Measurements from ENCODE around the gene ACKR2. TPM values are rescaled to one million over a fixed set of nuclear protein-coding genes. Genes with fewer than 3 reads are reported as not detected.

ACKR2 gene
- total RNA-seq, 1 experiment from 2014 or later: 0.61 TPM

DNA sequence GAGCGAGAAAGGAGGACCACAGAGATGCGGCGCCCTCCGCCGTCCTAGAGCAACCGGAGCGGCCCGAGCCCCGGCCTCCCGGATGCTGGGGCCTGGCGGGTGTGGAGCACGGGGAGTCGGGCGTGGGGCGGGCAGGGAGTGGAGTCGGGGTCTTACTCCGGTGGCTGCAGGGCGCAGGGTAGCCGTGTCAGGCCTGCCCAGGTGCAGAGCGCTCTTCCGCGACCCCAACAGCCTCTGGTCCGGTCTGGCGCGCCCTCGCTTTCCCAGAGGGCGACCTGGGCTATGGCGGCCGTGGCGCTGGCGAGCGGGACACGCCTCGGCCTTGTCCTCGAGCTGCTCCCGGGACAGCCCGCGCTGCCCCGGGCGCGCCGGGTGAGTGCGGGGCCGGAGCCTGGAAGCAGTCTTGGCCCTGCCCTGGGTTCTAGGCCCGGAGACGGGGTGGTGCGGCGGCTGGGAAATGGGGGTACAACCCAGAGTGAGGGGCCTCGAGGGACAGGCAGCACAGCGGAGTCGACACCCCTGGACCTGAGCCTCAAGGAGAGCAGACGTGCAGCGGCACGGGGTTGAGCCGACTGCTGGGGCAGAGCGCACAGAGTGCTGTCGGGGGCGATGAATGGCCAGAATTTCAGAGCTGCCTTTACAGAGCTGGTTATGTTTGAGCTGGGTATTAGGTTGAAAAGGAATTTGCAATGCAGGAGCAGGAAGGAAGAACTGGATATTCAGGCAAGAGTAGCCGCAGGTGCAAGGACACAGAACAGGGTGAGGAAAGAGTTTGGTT, 97.0 kb downstream of the ACKR2 start, which contains the start of gene ZNF662:
Gene ZNF662 (plus strand): TSS at position 73 of the 778 bp plus-strand sequence. CDS start 1,973 bp downstream, outside the sequence.
- ChIA-PET CTCF (interaction anchor here (0.6 to 0.9 kb wide), 2 partner anchors 56 to 127 kb away, joined by 3 read pairs; no protein-coding TSS in a partner anchor), POLR2A (no interaction called here)
- Mint-ChIP-seq H3K4me1 (ENCODE audit: insufficient read depth, unreplicated experiment) (no peaks in the 10 kb centered on the region), H3K4me3 (ENCODE audit: unreplicated experiment) (no peak within 1 kb of the TSS), H3K27ac (ENCODE audit: low read depth, unreplicated experiment) (no peak within 1 kb of the TSS), H3K27me3 (ENCODE audit: insufficient read depth, unreplicated experiment) (peaks cover 36% of the 10 kb centered on the region), H3K9me3 (ENCODE audit: unreplicated experiment) (peaks cover under 1% of the 10 kb centered on the region), H3K36me3 (ENCODE audit: insufficient read depth, unreplicated experiment) (no peaks in the 10 kb centered on the region)
- BruUV-seq (replicated peaks): no TSS peak
- intact Hi-C loops (cut with micrococcal nuclease): no loop called here
- TF ChIP-seq CTCF (IDR thresholded peaks at IDR 0.05; ENCODE audit: unreplicated experiment): no peak
- DNase-seq (ENCODE audit: unreplicated experiment): no peak

- DNase-seq (ENCODE audit: unreplicated experiment): no peak
- Mint-ChIP-seq H3K4me3 (ENCODE audit: unreplicated experiment) (no peak overlapping the region), H3K9me3 (ENCODE audit: unreplicated experiment) (peaks cover 6% of the 10 kb centered on the region), H3K36me3 (ENCODE audit: insufficient read depth, unreplicated experiment) (no peaks in the 10 kb centered on the region), H3K27ac (ENCODE audit: low read depth, unreplicated experiment) (no peak overlapping the region), H3K27me3 (ENCODE audit: insufficient read depth, unreplicated experiment) (peaks cover 36% of the 10 kb centered on the region), H3K4me1 (ENCODE audit: insufficient read depth, unreplicated experiment) (no peaks in the 10 kb centered on the region)
- POLR2A ChIA-PET: no interaction called here
- BruUV-seq (replicated peaks): no TSS peak
- CTCF ChIA-PET: interaction anchor here (0.6 to 0.9 kb wide), 2 partner anchors 55 to 127 kb away, joined by 3 read pairs; no protein-coding TSS in a partner anchor
- intact Hi-C loops (cut with micrococcal nuclease): no loop called here
- no peak for TF ChIP-seq CTCF (IDR thresholded peaks at IDR 0.05; ENCODE audit: unreplicated experiment)
Measured at GRCh38 chr3:42906848-42907183, 97.6 kb downstream of the ACKR2 start.

DNA sequence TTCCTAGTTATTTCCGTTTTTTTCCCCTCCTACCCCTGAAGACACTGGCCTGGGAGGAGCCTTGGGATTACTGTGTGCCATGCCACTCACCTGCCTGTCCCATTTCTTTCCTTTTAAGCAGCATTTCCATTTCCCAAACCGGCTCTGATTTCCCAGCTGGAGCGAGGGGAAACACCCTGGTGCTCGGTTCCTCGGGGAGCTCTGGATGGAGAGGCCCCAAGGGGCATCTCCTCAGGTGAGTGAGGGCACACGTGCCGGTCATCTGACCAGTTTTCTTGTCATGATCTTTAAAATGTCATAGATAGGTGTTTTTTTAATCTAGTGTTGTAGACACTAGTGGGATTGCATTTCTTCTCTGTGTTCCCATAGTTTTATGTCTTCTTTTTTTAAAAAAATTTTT, 99.4 kb downstream of the ACKR2 start:
- Mint-ChIP-seq H3K4me1 (ENCODE audit: insufficient read depth, unreplicated experiment) (no peaks in the 10 kb centered on the region), H3K27me3 (ENCODE audit: insufficient read depth, unreplicated experiment) (peaks cover 31% of the 10 kb centered on the region), H3K4me3 (ENCODE audit: unreplicated experiment) (no peak overlapping the region), H3K9me3 (ENCODE audit: unreplicated experiment) (peaks cover 14% of the 10 kb centered on the region), H3K36me3 (ENCODE audit: insufficient read depth, unreplicated experiment) (no peaks in the 10 kb centered on the region), H3K27ac (ENCODE audit: low read depth, unreplicated experiment) (no peak overlapping the region)
- no peak for TF ChIP-seq CTCF (IDR thresholded peaks at IDR 0.05; ENCODE audit: unreplicated experiment)
- POLR2A ChIA-PET: interaction anchor here (0.6 kb wide), 1 partner anchor 110 kb away, joined by 4 read pairs; no protein-coding TSS in a partner anchor
- BruUV-seq (replicated peaks): no TSS peak
- intact Hi-C loops (cut with micrococcal nuclease): no loop called here
- DNase-seq (ENCODE audit: unreplicated experiment): no peak
- CTCF ChIA-PET: no interaction called here

DNA sequence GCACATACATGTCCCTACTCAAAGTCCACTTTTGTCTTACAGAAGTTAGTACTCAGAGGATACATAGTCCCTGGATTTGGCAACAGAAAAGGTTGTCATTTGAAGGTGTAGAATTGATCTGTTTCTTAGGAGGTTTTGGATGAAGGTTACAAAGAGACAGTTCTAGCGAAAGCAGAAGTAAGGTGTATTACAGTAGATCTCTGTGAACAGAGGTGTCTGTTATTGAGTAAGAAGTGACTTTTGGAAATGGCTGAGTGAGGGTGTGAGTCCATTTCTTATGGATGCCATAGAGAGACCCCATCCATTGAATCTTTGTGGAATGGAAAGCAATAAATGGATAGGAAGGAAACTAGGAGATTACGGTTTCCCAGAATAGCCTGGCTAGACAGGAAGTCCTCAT, 102.3 kb downstream of the ACKR2 start:
- BruUV-seq (replicated peaks): no TSS peak
- no peak for DNase-seq (ENCODE audit: unreplicated experiment)
- intact Hi-C loops (cut with micrococcal nuclease): no loop called here
- ChIA-PET POLR2A (no interaction called here), CTCF (no interaction called here)
- Mint-ChIP-seq H3K4me3 (ENCODE audit: unreplicated experiment) (no peak overlapping the region), H3K9me3 (ENCODE audit: unreplicated experiment) (peaks cover 29% of the 10 kb centered on the region), H3K27ac (ENCODE audit: low read depth, unreplicated experiment) (no peak overlapping the region), H3K27me3 (ENCODE audit: insufficient read depth, unreplicated experiment) (peaks cover 2% of the 10 kb centered on the region), H3K36me3 (ENCODE audit: insufficient read depth, unreplicated experiment) (no peaks in the 10 kb centered on the region), H3K4me1 (ENCODE audit: insufficient read depth, unreplicated experiment) (no peaks in the 10 kb centered on the region)
- TF ChIP-seq CTCF (IDR thresholded peaks at IDR 0.05; ENCODE audit: unreplicated experiment): no peak

Data from MCF 10A (cell line).